Left colon (tissue), 2 donors: ENCODE data around the gene HNRNPAB. TPM values are rescaled to one million over a fixed set of nuclear protein-coding genes. Genes with fewer than 3 reads are reported as not detected.

Source experiments
- ATAC-seq: fragments of 200-7000 bp; cut with Tn5 transposase; one replicate; pipeline ENCODE4 v1.9.1; 2020; ENCODE audit warnings: mild to moderate bottlenecking, moderate library complexity
- DNase-seq, 2 donors: peaks; one replicate each; pipeline ENCODE4 v3.0.0-alpha.2; 2020
- intact Hi-C, 2 donors: fragments of 100-400 bp; cut with DNase I in 1 of 2; cut with micrococcal nuclease in 1 of 2; formaldehyde crosslinking; loops; one replicate each; pipeline versions ENCODE4 v1.11.2 to v1.14.0; 2022; cut with DNase I, micrococcal nuclease
- long read RNA-seq: library from polyadenylated mRNA; unstranded; transcript quantifications from one replicate; pipeline ENCODE4 v2.0.0, GENCODE V29; 2021
- total RNA-seq, 2 donors: library from RNA; stranded (reverse); fragmentation: NEBNext Ultra II Directional; extraction: Animal tissue kit (Norgen Biotek cat#: 25700); gene quantifications; one replicate each; pipeline ENCODE4 v1.2.1, GENCODE V29; 2021
- donor health status: DM: no; HTN: no; CAD: no.
- donor health status: DM: yes; HTN: yes; CAD: no.

Gene HNRNPAB
- total RNA-seq, result 100 to 1,000 TPM; 274 to 281 TPM
- long read RNA-seq, transcript HNRNPAB-205 (6 exons, 1,674 nt), result minor isoform, 9 of 148 reads
- long read RNA-seq, transcript HNRNPAB-202 (8 exons, 1,796 nt), result major isoform, 76 of 148 reads
- long read RNA-seq, transcript HNRNPAB-201 (7 exons, 1,602 nt), result minor isoform, 29 of 148 reads
- long read RNA-seq, transcript HNRNPAB-204 (7 exons, 1,785 nt), result minor isoform, 15 of 148 reads
- long read RNA-seq, partial matches to known transcripts, result 15 of 148 reads
- long read RNA-seq, other reads (novel, unspliced or antisense), result 4 of 148 reads

GRCh38 chr5:178204182-178204934, at the start of gene HNRNPAB:
Gene HNRNPAB, plus strand, starts transcription at chr5:178204533. Its CDS starts 305 bp downstream, at chr5:178204838.
- DNase-seq (peak; percentile 94 to 96), ATAC-seq (peak; percentile 54)
- intact Hi-C loops, result no loop called here

- no peak for DNase-seq
Observed at GRCh38 chr5:178155065-178155464, 49.3 kb upstream of the HNRNPAB start.

GRCh38 chr5:178160176-178160575, 44.2 kb upstream of the HNRNPAB start:
- intact Hi-C loops, result no loop called here
- ATAC-seq, result no peak

More at GRCh38 chr5:178155065-178155464, 49.3 kb upstream of the HNRNPAB start:
- intact Hi-C loops, result no loop called here
- no peak for ATAC-seq

GRCh38 chr5:178162481-178162880, 41.9 kb upstream of the HNRNPAB start:
- intact Hi-C loops, result no loop called here
- no peak for DNase-seq
- ATAC-seq, result no peak

More at GRCh38 chr5:178160176-178160575, 44.2 kb upstream of the HNRNPAB start:
- no peak for DNase-seq

GRCh38 chr5:178163772-178164735, 40.3 kb upstream of the HNRNPAB start:
- intact Hi-C loops, result no loop called here
- DNase-seq (peak; percentile 66 to 88), ATAC-seq (peak; percentile 99)

- no peak for DNase-seq
- intact Hi-C loops, result loop anchor here in 1 of 2 donors (5.0 kb wide), 1 partner anchor 88 kb away; no protein-coding TSS in a partner anchor
Observed at GRCh38 chr5:178165581-178165980, 38.8 kb upstream of the HNRNPAB start.

GRCh38 chr5:178170455-178170854, 33.9 kb upstream of the HNRNPAB start:
- no peak for DNase-seq
- ATAC-seq, result no peak
- intact Hi-C loops, result no loop called here

More at GRCh38 chr5:178165581-178165980, 38.8 kb upstream of the HNRNPAB start:
- no peak for ATAC-seq

- DNase-seq (no peak), ATAC-seq (no peak)
- intact Hi-C loops, result no loop called here
Observed at GRCh38 chr5:178174456-178174855, 29.9 kb upstream of the HNRNPAB start.

- DNase-seq (no peak), ATAC-seq (no peak)
- intact Hi-C loops, result no loop called here
Observed at GRCh38 chr5:178176791-178177190, 27.5 kb upstream of the HNRNPAB start.

- no peak for ATAC-seq
- intact Hi-C loops, result no loop called here
- no peak for DNase-seq
Observed at GRCh38 chr5:178177569-178177968, 26.8 kb upstream of the HNRNPAB start.

GRCh38 chr5:178180141-178180863, 24.0 kb upstream of the HNRNPAB start:
- ATAC-seq (no peak), DNase-seq (no peak)
- intact Hi-C loops, result no loop called here

- ATAC-seq, result peak; percentile 59
- DNase-seq, result no peak
- intact Hi-C loops, result no loop called here
Observed at GRCh38 chr5:178182158-178182876, 22.0 kb upstream of the HNRNPAB start.

GRCh38 chr5:178186427-178186826, 17.9 kb upstream of the HNRNPAB start:
- intact Hi-C loops, result no loop called here
- ATAC-seq (no peak), DNase-seq (no peak)

GRCh38 chr5:178187014-178187413, 17.3 kb upstream of the HNRNPAB start, which contains the start of gene GMCL2:
Gene GMCL2, minus strand, starts transcription at chr5:178187371. Its CDS starts 72 bp downstream, at chr5:178187299.
- intact Hi-C loops, result no loop called here
- ATAC-seq, result no peak
- DNase-seq, result no peak

- no peak for DNase-seq
- no peak for ATAC-seq
Observed at GRCh38 chr5:178189433-178189832, 14.9 kb upstream of the HNRNPAB start.

GRCh38 chr5:178191661-178192060, 12.7 kb upstream of the HNRNPAB start:
- no peak for DNase-seq
- intact Hi-C loops, result no loop called here
- ATAC-seq, result no peak

More at GRCh38 chr5:178189433-178189832, 14.9 kb upstream of the HNRNPAB start:
- intact Hi-C loops, result no loop called here

- no peak for DNase-seq
- intact Hi-C loops, result no loop called here
- no peak for ATAC-seq
Observed at GRCh38 chr5:178192244-178192643, 12.1 kb upstream of the HNRNPAB start.

GRCh38 chr5:178192787-178193186, 11.5 kb upstream of the HNRNPAB start:
- DNase-seq, result no peak
- ATAC-seq, result no peak
- intact Hi-C loops, result no loop called here
